ENCODE data around the gene ECSCR.
"Not testable (repeated sequence)": the region's sequence is repeated elsewhere in the genome, so short reads cannot be mapped to it uniquely, and the experiment has no call there.

Gene ECSCR

DNA sequence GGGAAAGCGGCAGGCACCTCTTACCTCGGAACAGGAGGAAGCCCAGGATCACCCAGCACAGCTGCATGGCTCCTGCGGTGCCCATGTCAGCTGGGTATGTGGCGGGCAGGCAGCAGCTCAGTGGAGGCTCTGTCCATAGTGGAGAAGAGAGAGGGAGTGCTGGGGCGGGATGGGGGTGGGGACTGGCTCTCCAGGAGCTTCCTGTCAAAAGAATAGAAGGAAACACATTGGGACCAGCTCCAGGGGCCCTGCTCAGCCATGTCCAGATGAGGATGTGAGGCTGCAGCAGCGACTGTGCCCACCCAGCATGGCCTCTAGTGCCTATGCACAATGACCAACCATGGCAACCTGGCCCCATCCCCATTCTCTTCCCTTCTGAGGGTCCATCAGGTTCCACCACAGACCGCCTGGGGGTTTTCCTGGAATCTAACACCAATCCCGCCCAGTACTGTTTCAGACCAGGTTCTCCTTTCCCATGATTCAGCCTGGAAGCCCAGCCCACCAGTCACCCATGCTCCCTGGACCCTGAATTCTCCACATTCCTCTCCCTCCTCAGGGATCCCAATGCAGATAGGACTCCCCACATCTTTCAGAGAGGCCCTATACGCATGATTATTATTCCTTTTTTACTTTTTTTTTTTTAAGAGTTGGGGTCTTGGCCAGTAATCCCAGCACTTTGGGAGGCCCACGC, at the start of gene ECSCR:
ECSCR (minus strand) TSS at position 158 of the 691 bp plus-strand sequence; CDS start at position 85, 73 bp downstream.
- DNase-seq (ENCODE audit: low read depth): no peak

DNA sequence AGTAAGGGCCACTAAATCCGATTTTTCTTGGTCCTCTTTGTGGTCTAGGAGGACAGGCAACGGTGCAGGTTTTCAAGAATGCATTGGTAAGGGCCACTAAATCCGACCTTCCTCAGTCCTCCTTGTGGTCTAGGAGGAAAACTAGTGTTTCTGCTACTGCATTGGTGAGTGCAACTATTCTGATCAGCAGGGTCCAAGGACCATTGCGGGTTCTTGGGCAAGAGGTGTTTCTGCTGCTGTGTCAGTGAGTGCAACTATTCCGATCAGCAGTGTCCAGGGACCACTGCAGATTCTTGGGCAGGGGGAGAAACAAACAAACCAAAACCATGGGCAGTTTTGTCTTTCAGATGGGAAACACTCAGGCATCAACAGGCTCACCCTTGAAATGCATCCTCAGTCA, 42.2 kb upstream of the ECSCR start:
- DNase-seq (ENCODE audit: low read depth): not testable (repeated sequence)

GRCh38 chr5:139503879-139504278, 41.3 kb upstream of the ECSCR start:
- DNase-seq (ENCODE audit: low read depth): not testable (repeated sequence)

DNA sequence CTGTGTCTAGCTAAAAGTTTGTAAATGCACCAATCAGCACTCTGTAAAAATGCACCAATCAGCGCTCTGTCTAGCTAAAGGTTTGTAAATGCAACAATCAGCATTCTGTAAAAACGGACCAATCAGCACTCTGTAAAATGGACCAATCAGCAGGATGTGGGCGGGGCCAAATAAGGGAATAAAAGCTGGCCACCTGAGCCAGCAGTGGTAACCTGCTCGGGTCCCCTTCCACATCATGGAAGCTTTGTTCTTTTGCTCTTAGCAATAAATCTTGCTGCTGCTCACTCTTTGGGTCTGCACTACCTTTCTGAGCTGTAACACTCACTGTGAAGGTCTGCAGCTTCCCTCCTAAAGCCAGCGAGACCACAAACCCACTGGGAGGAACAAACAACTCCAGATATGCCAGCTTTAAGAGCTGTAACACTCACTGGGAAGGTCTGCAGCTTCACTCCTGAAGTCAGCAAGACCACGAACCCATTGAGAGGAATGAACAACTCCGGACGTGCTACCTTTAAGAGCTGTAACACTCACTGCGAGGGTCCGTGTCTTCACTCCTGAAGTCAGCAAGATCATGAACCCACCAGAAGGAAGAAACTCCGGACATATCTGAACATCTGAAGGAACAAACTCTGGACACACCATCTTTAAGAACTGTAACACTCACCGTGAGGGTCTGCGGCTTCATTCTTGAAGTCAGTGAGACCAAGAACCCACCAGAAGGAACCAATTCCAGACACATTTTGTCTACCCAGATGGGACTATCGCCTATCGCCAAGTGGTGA, 40.7 kb upstream of the ECSCR start:
- DNase-seq (ENCODE audit: low read depth): not testable (repeated sequence)

- DNase-seq (ENCODE audit: low read depth): no peak
These were observed 38.8 kb upstream of the ECSCR start for GRCh38 chr5:139501381-139501780.

DNA sequence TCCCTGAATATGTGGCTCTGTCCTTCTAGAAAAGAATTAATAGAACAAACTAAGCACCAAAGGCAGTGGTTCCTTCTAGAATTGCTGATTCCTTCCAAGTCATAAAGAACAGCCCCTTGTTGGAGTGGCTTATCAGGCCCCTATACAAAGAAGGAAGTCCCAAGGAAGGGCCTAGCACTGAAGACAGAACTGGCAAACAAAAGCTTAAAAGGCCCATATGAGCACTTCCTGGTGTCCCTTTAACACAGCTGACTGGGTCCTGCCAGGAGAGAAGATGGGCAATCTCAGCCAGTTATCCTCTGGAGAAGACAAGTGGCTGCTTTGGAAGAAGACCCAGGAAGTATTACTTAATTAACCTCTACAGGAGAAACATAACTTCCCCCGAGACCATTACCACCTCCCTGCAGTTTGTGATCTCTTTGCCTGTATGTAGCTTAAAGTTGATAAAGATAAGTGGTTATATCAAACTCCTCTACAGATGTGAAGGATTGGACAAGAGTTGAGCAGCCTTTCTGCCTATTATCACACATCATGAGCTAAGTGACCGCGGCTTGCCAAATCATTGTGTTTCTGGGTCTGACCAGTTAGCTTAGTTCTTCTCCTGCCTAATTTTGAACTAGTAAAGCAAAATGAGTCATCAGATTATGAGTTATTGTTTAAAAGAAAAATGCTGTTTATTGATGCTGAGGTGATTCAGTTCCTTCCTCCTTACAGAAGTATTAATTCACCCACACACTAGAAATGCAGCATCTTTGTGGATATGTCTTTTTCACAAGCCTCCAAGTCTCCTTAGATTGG, 33.3 kb upstream of the ECSCR start:
- DNase-seq (ENCODE audit: low read depth): no peak

DNA sequence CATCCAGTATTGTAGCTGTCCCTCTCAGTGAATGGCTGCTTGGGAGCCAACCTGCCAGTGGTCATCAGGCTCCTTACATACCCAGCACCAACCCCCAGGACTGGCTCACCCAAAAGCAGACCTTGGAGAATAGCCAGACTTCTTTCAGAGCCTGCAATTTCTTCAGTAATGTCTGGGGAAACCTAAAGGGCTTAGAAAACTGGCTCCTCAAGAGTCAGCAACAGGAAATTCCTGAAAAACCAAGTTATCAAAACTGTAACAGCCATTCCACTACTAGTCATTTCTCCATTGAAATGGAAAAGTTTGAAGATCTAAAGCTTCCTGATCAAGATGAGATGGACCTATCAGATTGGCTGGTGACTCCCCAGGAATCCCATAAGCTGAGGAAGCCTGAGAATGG, 32.3 kb upstream of the ECSCR start:
- DNase-seq (ENCODE audit: low read depth): no peak

GRCh38 chr5:139494256-139494655, 31.7 kb upstream of the ECSCR start:
- DNase-seq (ENCODE audit: low read depth): no peak

DNA sequence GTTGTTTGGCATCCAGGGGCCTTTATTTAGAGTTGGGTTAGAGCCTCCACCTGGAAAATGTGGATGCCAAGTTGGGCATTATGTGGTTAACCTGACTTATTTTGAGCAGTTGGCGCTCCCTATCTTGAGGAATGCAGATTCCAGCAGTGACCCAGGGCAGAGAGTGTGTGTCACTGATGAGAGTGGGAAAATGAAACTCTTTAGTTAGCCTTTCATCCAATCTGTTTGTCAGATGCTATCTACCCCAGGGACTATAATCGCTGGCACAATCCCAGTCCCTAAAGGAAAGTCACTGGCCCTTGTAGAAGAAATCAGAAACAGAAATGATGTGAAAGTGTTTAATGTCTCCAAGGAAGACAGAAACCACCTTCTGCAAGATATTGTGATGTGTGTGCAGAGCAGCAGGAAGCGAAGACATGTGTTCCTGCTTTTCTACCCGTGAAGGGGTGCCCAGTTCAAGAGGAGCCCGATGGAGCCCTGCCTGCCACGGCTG, 30.2 kb upstream of the ECSCR start:
- DNase-seq (ENCODE audit: low read depth): no peak

GRCh38 chr5:139488260-139488659, 25.7 kb upstream of the ECSCR start:
- no peak for DNase-seq (ENCODE audit: low read depth)

- DNase-seq (ENCODE audit: low read depth): no peak
These were observed 23.7 kb upstream of the ECSCR start for GRCh38 chr5:139486201-139486600.

- not testable (repeated sequence) for DNase-seq (ENCODE audit: low read depth)
These were observed 20.3 kb upstream of the ECSCR start for GRCh38 chr5:139482890-139483208.

- peak; percentile 57 for DNase-seq (ENCODE audit: low read depth)
These were observed 19.7 kb upstream of the ECSCR start, which contains the start of gene STING1 for GRCh38 chr5:139482050-139482889. Gene STING1 (minus strand): TSS chr5:139482758. CDS start chr5:139481704, 1,054 bp downstream.

GRCh38 chr5:139481580-139482049, 19.1 kb upstream of the ECSCR start:
- no peak for DNase-seq (ENCODE audit: low read depth)

GRCh38 chr5:139481122-139481533, 18.6 kb upstream of the ECSCR start:
- peak; percentile 34 for DNase-seq (ENCODE audit: low read depth)

DNA sequence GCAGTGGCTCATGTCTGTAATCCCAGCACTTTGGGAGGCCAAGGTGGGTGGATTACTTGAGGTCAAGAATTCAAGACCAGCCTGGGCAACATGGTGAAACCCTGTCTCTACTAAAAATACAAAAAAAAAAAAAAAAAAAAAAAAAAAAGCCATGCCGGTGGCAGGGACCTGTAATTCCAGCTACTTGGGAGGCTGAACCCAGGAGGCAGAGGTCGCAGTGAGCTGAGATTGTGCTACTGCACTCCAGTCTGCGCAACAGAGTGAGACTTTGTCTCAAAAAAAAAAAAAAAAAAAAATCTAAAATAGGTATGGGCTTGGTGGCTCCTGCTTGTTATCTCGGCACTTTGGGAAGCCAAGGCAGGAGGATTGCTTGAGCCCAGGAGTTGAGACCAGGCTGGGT, 17.2 kb upstream of the ECSCR start:
- not testable (repeated sequence) for DNase-seq (ENCODE audit: low read depth)

DNA sequence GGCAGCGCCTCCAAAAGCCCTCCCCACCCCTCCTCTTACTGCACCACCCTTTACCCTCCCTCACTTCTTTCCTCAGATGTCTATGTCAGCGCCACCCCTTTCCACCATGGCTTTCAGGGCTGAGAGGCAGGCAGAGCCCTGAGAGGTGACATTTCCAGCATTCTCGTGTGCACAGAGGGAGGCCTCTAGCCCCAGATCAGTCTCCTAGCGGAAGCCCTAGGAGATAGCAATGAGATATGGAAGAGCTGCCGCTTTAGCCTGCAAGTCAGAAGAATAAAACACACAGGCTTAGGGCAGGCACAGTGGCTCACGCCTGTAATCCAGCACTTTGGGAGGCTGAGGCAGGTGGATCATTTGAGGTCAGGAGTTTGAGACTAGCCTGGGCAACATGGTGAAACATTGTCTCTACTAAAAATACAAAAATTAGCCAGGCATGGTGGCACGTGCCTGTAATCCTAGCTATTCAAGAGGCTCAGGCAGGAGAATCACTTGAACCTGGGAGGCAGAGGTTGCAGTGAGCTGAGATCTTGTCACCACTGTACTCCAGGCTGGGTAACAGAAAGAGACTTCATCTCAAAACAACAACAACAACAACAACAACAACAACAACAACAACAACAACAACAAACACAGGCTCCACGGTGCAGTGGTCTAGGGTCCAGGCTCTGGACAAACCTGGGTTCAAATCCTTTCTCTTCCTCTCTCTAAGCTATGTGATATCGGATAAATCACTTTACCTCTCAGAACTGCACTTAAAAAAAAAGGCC, 16.3 kb upstream of the ECSCR start:
- DNase-seq (ENCODE audit: low read depth): not testable (repeated sequence)

GRCh38 chr5:139475865-139476617, 13.5 kb upstream of the ECSCR start:
- no peak for DNase-seq (ENCODE audit: low read depth)

GRCh38 chr5:139474890-139475791, 12.6 kb upstream of the ECSCR start:
- no peak for DNase-seq (ENCODE audit: low read depth)

All from activated T-cell treated with anti-CD3 and anti-CD28 coated beads for 48 hours (primary cell).